Upper lobe of left lung (tissue), 6 donors: Measurements from ENCODE around the gene ALKBH4. TPM values are rescaled to one million over a fixed set of nuclear protein-coding genes. Genes with fewer than 3 reads are reported as not detected.

ENCODE experiments used
- ATAC-seq, 2 donors: fragments of 200-7000 bp; cut with Tn5 transposase; one replicate each; pipeline ENCODE4 v1.9.1; 2022; ENCODE audit warnings: mild to moderate bottlenecking in 2 of 2, moderate library complexity in 2 of 2; ENCODE audit not compliant: low FRiP score in 2 of 2
- DNase-seq, 2 donors: peaks; one replicate each; pipeline ENCODE4 v3.0.0-alpha.2; 2019 to 2020
- H3K27ac ChIP-seq, 4 donors: fragments of 200-600 bp; sonication (generic); one replicate each; pipeline ENCODE4 v1.5.1; 2016 to 2019
- H3K27me3 ChIP-seq, 4 donors: fragments of 200-600 bp; sonication (generic); one replicate each; pipeline ENCODE4 v1.5.1; 2017 to 2019
- H3K36me3 ChIP-seq, 4 donors: fragments of 200-600 bp; sonication (generic); one replicate each; pipeline ENCODE4 v1.5.1; 2016 to 2019
- H3K4me1 ChIP-seq, 4 donors: fragments of 200-600 bp; sonication (generic); one replicate each; pipeline ENCODE4 v1.5.1; 2018 to 2019
- H3K4me3 ChIP-seq, 4 donors: fragments of 200-600 bp; sonication (generic); one replicate each; pipeline ENCODE4 v1.5.1; 2017 to 2019; ENCODE audit warnings: mild to moderate bottlenecking in 2 of 4, moderate library complexity in 1 of 4
- H3K9me3 ChIP-seq, 4 donors: fragments of 200-600 bp; sonication (generic); one replicate each; pipeline ENCODE4 v1.5.1; 2018 to 2019
- EP300 ChIP-seq, 4 donors: sonication (generic); formaldehyde crosslinking; IDR thresholded peaks; one replicate each; pipeline ENCODE4 v1.5.1; 2017; ENCODE audit warnings: antibody characterized with exemption in 4 of 4, control low read depth in 2 of 4
- POLR2A ChIP-seq, 4 donors: fragments of 450-650 bp; IDR thresholded peaks; one replicate each; pipeline ENCODE4 v1.5.1; 2016 to 2017; ENCODE audit warnings: antibody characterized with exemption in 4 of 4, mild to moderate bottlenecking in 2 of 4
- POLR2AphosphoS5 ChIP-seq, 2 donors: sonication (generic); formaldehyde crosslinking; IDR thresholded peaks; one replicate each; pipeline ENCODE4 v1.5.1; 2017; ENCODE audit warnings: antibody characterized with exemption in 2 of 2
- WGBS, 2 donors: methylation state at CpG; one replicate each; pipeline ENCODE4 v1.1.5; 2017 to 2018; 5-methylcytosine and 5-hydroxymethylcytosine counted together
- total RNA-seq, 6 donors: library from RNA; depleted of rRNA in 4 of 6; stranded (reverse); fragments of >200 nt in 4 of 6; gene quantifications; one replicate each; pipeline versions ENCODE4 v1.1.0 to v1.2.1, GENCODE V29; 2016 to 2021
- TF ChIP-seq, protein P1 (sequence below), 6 experiments: fragments of 450-650 bp in 4 of 6; fragments of 200-600 bp in 2 of 6; sonication (generic) in 2 of 6; IDR thresholded peaks; one replicate each; pipeline ENCODE4 v1.5.1; 2016 to 2019; ENCODE audit warnings: antibody characterized with exemption in 6 of 6
- donor health status: DM: no; HTN: no; CAD: no; lungs with moderate emphysema.
- donor health status: DM: no; HTN: yes; CAD: no; lungs with severe emphysema.

ALKBH4 gene
- total RNA-seq, 6 donors from 2014 or later: 10.4 to 34.2 (median 18.2) TPM

DNA sequence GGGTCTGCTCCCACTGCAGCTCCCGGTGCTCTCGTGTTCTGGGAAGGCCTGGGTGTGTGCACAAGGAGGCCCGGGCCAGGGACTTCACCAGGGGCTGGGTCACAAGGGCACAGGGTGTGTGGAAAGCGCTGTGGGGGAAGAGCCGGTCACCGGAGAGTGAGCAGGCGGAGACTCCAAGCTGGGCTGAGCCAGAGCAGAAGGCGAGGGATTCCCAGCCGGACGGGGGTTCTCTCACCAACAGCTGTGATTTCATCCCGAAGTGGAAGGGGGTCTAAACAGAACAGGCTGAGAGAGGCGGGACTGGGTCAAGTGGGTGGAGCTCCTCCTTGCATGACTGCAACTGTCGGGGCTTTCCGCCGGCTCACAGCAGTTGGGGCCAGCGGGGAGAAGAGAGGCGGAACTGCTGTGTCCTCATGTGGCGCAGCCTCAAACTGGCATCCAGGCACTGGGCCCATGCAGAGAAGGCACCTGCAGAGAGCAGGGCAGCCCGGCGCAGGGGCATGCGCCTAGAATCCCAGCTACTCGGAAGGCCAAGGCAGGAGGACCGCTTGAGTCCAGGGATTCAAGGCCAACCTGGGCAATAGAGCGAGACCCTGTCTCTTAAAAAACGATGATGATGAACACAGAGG lies 38.9 kb downstream of the ALKBH4 start:
- H3K27me3 ChIP-seq: no peaks in the 10 kb centered on the region
- peaks cover 3 to 26% (median 7%) of the 10 kb centered on the region in 4 donors for H3K4me1 ChIP-seq
- 50 to 63% methylated on average over 9 to 25 of the region's 25 CpGs for WGBS, 2 donors
- H3K4me3 ChIP-seq: peak overlapping the region in 2 of 4 donors; percentile 15 to 22
- peak; percentile 82 to 84 for DNase-seq
- H3K9me3 ChIP-seq: no peaks in the 10 kb centered on the region
- H3K27ac ChIP-seq: peak overlapping the region; percentile 83 to 90 (median 88)
- TF ChIP-seq EP300 (IDR thresholded peaks at IDR 0.05): no peak
- TF ChIP-seq POLR2A (IDR thresholded peaks at IDR 0.05): peak in 1 of 4 donors; percentile 75
- TF ChIP-seq POLR2AphosphoS5 (IDR thresholded peaks at IDR 0.05): peak; percentile 36 to 43
- TF ChIP-seq, protein P1, sequence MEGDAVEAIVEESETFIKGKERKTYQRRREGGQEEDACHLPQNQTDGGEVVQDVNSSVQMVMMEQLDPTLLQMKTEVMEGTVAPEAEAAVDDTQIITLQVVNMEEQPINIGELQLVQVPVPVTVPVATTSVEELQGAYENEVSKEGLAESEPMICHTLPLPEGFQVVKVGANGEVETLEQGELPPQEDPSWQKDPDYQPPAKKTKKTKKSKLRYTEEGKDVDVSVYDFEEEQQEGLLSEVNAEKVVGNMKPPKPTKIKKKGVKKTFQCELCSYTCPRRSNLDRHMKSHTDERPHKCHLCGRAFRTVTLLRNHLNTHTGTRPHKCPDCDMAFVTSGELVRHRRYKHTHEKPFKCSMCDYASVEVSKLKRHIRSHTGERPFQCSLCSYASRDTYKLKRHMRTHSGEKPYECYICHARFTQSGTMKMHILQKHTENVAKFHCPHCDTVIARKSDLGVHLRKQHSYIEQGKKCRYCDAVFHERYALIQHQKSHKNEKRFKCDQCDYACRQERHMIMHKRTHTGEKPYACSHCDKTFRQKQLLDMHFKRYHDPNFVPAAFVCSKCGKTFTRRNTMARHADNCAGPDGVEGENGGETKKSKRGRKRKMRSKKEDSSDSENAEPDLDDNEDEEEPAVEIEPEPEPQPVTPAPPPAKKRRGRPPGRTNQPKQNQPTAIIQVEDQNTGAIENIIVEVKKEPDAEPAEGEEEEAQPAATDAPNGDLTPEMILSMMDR (IDR thresholded peaks at IDR 0.05): no peak
- peaks cover 0 to 43% (median 18%) of the 10 kb centered on the region in 4 donors for H3K36me3 ChIP-seq
- ATAC-seq: peak; percentile 74

DNA sequence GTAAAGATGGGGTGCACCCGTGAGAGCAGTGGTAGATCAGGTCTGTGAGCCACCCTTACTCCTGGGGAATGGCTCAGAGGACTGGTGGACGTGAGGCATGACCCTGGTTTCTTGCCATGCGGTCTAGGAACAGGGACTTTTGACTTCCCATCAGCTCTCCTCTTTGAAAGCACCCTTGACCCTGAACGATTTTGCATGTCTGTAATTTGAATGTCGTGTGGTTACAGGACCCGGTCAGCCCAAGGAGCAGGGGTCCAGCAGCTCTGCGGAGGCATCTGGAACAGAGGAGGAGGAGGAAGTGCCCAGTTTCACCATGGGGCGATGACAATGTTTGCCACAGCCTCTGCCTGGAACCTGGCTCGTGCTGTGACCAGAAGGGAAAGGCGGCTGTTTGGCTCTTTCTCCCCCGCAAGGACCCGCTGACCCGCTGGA lies 39.9 kb downstream of the ALKBH4 start:
- H3K4me3 ChIP-seq: no peak overlapping the region
- ATAC-seq (peak in 1 of 2 donors; percentile 36), DNase-seq (peak in 1 of 2 donors; percentile 62)
- peaks cover 0 to 16% (median 7%) of the 10 kb centered on the region in 4 donors for H3K4me1 ChIP-seq
- peaks cover 0 to 46% (median 18%) of the 10 kb centered on the region in 4 donors for H3K36me3 ChIP-seq
- H3K27ac ChIP-seq: peak overlapping the region; percentile 83 to 90 (median 88)
- TF ChIP-seq EP300 (IDR thresholded peaks at IDR 0.05): no peak
- 74 to 78% methylated on average over 11 to 13 of the region's 13 CpGs for WGBS, 2 donors
- H3K27me3 ChIP-seq: no peaks in the 10 kb centered on the region
- no peaks in the 10 kb centered on the region for H3K9me3 ChIP-seq

DNA sequence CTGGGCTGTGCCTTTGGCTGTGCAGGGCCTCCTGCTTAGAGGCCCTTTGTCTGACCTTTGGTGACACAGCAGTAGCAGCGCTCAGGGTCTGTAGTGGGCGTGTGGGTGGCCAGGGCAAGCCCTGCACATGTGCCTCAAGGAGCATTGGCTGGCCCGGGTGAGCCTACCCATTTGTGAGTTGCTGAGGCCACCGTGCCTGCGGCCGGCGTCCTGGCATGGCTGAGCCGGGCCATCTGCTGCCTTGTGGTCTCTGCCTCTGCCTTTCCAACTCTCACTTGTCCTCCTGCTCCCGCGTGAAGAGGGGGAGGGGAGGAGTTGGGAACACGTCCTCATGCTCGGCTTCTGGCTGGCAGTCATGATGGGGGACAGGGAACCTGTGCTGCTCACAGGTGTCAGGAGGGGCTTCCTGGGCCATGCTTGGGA lies 40.5 kb downstream of the ALKBH4 start:
- peaks cover 0 to 46% (median 20%) of the 10 kb centered on the region in 4 donors for H3K36me3 ChIP-seq
- ATAC-seq: no peak

DNA sequence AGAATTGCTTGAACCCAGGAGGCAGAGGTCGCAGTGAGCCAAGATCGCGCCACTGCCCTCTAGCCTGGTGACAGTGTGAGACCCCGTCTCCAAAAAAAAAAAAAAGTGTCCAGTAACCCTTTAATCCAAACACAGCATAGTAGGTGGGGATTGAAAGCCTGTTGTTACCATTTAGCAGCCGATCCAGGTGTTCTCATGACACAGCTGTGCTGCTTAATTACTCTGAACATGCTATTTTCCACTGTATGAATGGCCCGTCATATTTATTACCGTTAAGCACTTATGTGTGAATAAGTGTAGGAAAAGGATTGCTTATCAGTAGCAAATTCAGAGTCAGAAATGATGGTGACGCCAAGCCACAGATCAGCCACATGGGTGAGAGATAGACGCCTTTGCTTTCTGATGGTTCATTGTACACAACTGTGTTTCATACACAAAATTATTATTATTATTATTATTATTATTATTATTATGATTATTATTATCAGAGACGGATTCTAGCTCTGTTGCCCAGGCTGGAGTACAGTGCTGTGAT lies 42.9 kb downstream of the ALKBH4 start:
- Histone ChIP-seq H3K27ac (peak overlapping the region in 1 of 4 donors; percentile 44), H3K9me3 (no peaks in the 10 kb centered on the region), H3K27me3 (no peaks in the 10 kb centered on the region), H3K36me3 (peaks cover 0 to 53% (median 23%) of the 10 kb centered on the region in 4 donors), H3K4me1 (peaks cover 0 to 8% (median 5%) of the 10 kb centered on the region in 4 donors), H3K4me3 (no peak overlapping the region)
- DNase-seq (no peak), ATAC-seq (no peak)
- TF ChIP-seq, protein P1 (IDR thresholded peaks at IDR 0.05): no peak
- TF ChIP-seq POLR2A (IDR thresholded peaks at IDR 0.05) (no peak), POLR2AphosphoS5 (IDR thresholded peaks at IDR 0.05) (no peak)
- 93% methylated on average over 10 of the region's 10 CpGs for WGBS, 2 donors

More for the DNA sequence above, 40.5 kb downstream of the ALKBH4 start:
- no peaks in the 10 kb centered on the region for H3K27me3 ChIP-seq
- TF ChIP-seq, protein P1 (IDR thresholded peaks at IDR 0.05): no peak
- TF ChIP-seq POLR2AphosphoS5 (IDR thresholded peaks at IDR 0.05): no peak
- no peak for TF ChIP-seq POLR2A (IDR thresholded peaks at IDR 0.05)
- no peak for TF ChIP-seq EP300 (IDR thresholded peaks at IDR 0.05)
- peak in 1 of 2 donors; percentile 62 for DNase-seq
- peak overlapping the region in 3 of 4 donors; percentile 39 to 90 (median 83) for H3K27ac ChIP-seq
- H3K4me3 ChIP-seq: no peak overlapping the region
- 73 to 75% methylated on average over 2 to 12 of the region's 12 CpGs for WGBS, 2 donors
- H3K9me3 ChIP-seq: no peaks in the 10 kb centered on the region
- H3K4me1 ChIP-seq: peaks cover 0 to 16% (median 7%) of the 10 kb centered on the region in 4 donors

DNA sequence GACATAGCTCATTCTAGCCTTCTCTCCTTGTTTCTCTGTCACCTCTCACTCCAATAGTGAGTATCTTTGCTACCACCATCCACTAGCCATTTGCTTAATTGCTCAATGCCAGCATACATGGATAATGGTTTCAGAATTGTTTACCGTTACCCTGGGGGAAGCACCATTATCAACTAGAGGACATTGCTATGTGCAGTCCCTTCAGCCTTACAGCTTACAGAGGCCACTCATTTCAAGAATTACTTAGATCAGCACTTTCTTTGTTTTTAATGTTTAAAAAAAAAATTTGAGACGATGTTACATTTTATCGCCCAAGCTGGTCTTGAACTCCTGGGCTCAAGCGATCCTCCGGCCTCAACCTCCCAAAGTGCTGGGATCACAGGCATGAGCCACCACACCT lies 46.1 kb downstream of the ALKBH4 start:
- Histone ChIP-seq H3K27ac (no peak overlapping the region), H3K4me3 (no peak overlapping the region), H3K9me3 (no peaks in the 10 kb centered on the region), H3K27me3 (no peaks in the 10 kb centered on the region), H3K4me1 (peaks cover 0 to 14% (median 2%) of the 10 kb centered on the region in 4 donors), H3K36me3 (peaks cover 0 to 54% (median 23%) of the 10 kb centered on the region in 4 donors)
- ATAC-seq (no peak), DNase-seq (no peak)
- TF ChIP-seq POLR2AphosphoS5 (IDR thresholded peaks at IDR 0.05): no peak
- TF ChIP-seq, protein P1 (IDR thresholded peaks at IDR 0.05): no peak
- TF ChIP-seq EP300 (IDR thresholded peaks at IDR 0.05): no peak
- TF ChIP-seq POLR2A (IDR thresholded peaks at IDR 0.05): no peak
- 95 to 96% methylated on average over 5 of the region's 5 CpGs for WGBS, 2 donors
